Measurements from ENCODE around the gene MRPL12. TPM values are rescaled to one million over a fixed set of nuclear protein-coding genes. Genes with fewer than 3 reads are reported as not detected.

The MRPL12 gene
- total and polyA plus RNA-seq, 2 of the 13 experiments (the other 11 are each of a cell fraction or from before 2014, with no cell fraction given): 39.1 to 94.1 TPM

DNA sequence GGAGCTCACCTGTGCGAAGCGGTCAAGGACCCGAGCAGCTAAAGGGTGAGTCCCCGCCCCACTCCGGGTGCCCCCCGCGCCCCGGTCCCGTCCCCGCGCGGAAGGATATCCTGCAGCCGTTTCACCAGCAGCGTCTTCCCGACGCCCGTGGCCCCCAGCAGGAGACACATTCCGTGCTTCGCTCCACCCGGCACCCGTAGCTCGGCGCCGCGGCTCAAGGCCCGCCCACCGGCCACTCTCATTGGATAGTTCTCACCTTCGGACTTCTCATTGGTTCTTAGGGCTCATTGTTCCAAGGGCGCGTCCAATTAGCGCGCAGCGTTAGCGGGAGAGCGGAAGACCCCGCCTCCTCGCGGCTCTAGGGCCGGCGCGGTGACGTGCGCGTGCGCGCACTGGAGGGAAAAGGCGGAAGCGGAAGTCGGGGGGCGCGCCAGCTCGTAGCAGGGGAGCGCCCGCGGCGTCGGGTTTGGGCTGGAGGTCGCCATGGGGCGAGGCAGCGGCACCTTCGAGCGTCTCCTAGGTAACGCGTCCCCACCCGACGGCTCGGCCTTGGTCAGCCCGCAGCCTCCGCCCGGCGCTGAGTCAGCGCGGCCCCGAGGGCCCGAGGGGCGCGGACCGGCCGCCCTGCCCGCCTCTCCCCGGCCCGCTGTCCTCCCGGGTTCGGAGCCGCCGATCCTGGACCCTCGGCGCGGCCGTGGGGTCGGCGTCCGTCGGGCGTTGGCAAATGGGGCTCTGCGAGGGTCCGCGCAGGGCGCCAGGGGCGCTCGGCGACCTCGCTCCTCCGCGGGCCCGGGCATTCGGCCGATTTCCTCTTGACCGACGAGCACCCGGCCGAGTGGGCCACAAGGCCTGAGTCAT, 19.4 kb upstream of the MRPL12 start, which contains the start of the genes ARL16 and HGS (continued):
- TF ChIP-seq, protein P1, sequence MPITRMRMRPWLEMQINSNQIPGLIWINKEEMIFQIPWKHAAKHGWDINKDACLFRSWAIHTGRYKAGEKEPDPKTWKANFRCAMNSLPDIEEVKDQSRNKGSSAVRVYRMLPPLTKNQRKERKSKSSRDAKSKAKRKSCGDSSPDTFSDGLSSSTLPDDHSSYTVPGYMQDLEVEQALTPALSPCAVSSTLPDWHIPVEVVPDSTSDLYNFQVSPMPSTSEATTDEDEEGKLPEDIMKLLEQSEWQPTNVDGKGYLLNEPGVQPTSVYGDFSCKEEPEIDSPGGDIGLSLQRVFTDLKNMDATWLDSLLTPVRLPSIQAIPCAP (CRISPR knock-in tag; IDR thresholded peaks at IDR 0.05; ENCODE audit: low read depth): no peak
- peak; percentile 87 for TF ChIP-seq SPEN (CRISPR knock-in tag; IDR thresholded peaks at IDR 0.05; ENCODE audit: low read depth)
- no peak for TF ChIP-seq ZNF780A (CRISPR knock-in tag; IDR thresholded peaks at IDR 0.05)
- TF ChIP-seq PTBP1 (IDR thresholded peaks at IDR 0.05; ENCODE audit: low read depth, low read length, poor library complexity, severe bottlenecking): no peak
- peak; percentile 50; the same call in 1 of the 2 replicates for TF ChIP-seq ERF (CRISPR knock-in tag; IDR thresholded peaks at IDR 0.05)
- no peak for TF ChIP-seq SYNCRIP (IDR thresholded peaks at IDR 0.05; ENCODE audit: insufficient read depth, low read depth, low read length)
- TF ChIP-seq ZFX (CRISPR knock-in tag; IDR thresholded peaks at IDR 0.05; ENCODE audit: low read depth): peak; percentile 79
- no peak for TF ChIP-seq ZNF329 (CRISPR knock-in tag; IDR thresholded peaks at IDR 0.05; ENCODE audit: low read depth)
- TF ChIP-seq HOXA5 (CRISPR knock-in tag; IDR thresholded peaks at IDR 0.05): peak; percentile 73; the same call in 1 of the 2 replicates
- no peak for TF ChIP-seq ZNF775 (CRISPR knock-in tag; IDR thresholded peaks at IDR 0.05; ENCODE audit: borderline replicate concordance)
- TF ChIP-seq, protein P2, sequence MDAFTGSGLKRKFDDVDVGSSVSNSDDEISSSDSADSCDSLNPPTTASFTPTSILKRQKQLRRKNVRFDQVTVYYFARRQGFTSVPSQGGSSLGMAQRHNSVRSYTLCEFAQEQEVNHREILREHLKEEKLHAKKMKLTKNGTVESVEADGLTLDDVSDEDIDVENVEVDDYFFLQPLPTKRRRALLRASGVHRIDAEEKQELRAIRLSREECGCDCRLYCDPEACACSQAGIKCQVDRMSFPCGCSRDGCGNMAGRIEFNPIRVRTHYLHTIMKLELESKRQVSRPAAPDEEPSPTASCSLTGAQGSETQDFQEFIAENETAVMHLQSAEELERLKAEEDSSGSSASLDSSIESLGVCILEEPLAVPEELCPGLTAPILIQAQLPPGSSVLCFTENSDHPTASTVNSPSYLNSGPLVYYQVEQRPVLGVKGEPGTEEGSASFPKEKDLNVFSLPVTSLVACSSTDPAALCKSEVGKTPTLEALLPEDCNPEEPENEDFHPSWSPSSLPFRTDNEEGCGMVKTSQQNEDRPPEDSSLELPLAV (CRISPR knock-in tag; conservative IDR thresholded peaks at IDR 0.05; ENCODE audit: low read depth): no peak
- peak; percentile 87; the same call in 1 of the 2 replicates for TF ChIP-seq ZNF674 (CRISPR knock-in tag; IDR thresholded peaks at IDR 0.05; ENCODE audit: low read depth)
- TF ChIP-seq ZNF562 (CRISPR knock-in tag; IDR thresholded peaks at IDR 0.05; ENCODE audit: borderline replicate concordance): no peak
- TF ChIP-seq, protein P3, sequence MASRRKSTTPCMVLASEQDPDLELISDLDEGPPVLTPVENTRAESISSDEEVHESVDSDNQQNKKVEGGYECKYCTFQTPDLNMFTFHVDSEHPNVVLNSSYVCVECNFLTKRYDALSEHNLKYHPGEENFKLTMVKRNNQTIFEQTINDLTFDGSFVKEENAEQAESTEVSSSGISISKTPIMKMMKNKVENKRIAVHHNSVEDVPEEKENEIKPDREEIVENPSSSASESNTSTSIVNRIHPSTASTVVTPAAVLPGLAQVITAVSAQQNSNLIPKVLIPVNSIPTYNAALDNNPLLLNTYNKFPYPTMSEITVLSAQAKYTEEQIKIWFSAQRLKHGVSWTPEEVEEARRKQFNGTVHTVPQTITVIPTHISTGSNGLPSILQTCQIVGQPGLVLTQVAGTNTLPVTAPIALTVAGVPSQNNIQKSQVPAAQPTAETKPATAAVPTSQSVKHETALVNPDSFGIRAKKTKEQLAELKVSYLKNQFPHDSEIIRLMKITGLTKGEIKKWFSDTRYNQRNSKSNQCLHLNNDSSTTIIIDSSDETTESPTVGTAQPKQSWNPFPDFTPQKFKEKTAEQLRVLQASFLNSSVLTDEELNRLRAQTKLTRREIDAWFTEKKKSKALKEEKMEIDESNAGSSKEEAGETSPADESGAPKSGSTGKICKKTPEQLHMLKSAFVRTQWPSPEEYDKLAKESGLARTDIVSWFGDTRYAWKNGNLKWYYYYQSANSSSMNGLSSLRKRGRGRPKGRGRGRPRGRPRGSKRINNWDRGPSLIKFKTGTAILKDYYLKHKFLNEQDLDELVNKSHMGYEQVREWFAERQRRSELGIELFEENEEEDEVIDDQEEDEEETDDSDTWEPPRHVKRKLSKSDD (CRISPR knock-in tag; IDR thresholded peaks at IDR 0.05; ENCODE audit: low read depth): no peak
- TF ChIP-seq LCORL (IDR thresholded peaks at IDR 0.05): no peak
- TF ChIP-seq LCORL (CRISPR knock-in tag; IDR thresholded peaks at IDR 0.05): peak; percentile 29; the same call in 1 of the 2 replicates
- TF ChIP-seq ZNF781 (CRISPR knock-in tag; IDR thresholded peaks at IDR 0.05; ENCODE audit: borderline replicate concordance, not compliant biosample characterization): no peak
- TF ChIP-seq ZNF460 (CRISPR knock-in tag; IDR thresholded peaks at IDR 0.05; ENCODE audit: borderline replicate concordance): no peak
- TF ChIP-seq THYN1 (CRISPR knock-in tag; IDR thresholded peaks at IDR 0.05; ENCODE audit: borderline replicate concordance, low read depth): no peak
- no peak for TF ChIP-seq THAP7 (CRISPR knock-in tag; IDR thresholded peaks at IDR 0.05)
- TF ChIP-seq ADNP (CRISPR knock-in tag; IDR thresholded peaks at IDR 0.05): no peak
- TF ChIP-seq PRPF4 (IDR thresholded peaks at IDR 0.05; ENCODE audit: low read depth, low read length, poor library complexity, severe bottlenecking): no peak
- TF ChIP-seq SOX6 (IDR thresholded peaks at IDR 0.05): no peak
- TF ChIP-seq SOX6 (CRISPR knock-in tag; IDR thresholded peaks at IDR 0.05): peak; percentile 84

Measured in HepG2 (cell line).